Central memory CD8-positive, alpha-beta T cell (primary cell): ENCODE data around the gene KLHL29.

Experiments
- ATAC-seq: fragments of 150-1000 bp; cut with Tn5 transposase; replicated peaks from 2 replicates; pipeline ENCODE4 v1.10.0; 2022; ENCODE audit warnings: mild to moderate bottlenecking, moderate FRiP score, moderate number of reproducible peaks; ENCODE audit not compliant: poor library complexity, severe bottlenecking; ENCODE audit errors: extremely low read depth
- DNase-seq, 2 donors: peaks; one replicate each; pipeline ENCODE4 v3.0.0; 2021; ENCODE audit warnings: low spot score in 2 of 2
- H3K27ac Mint-ChIP-seq: one replicate; pipeline ENCODE4 v1.8.0; 2022; ENCODE audit warnings: low read depth, mild to moderate bottlenecking, moderate library complexity, mixed read lengths
- H3K27me3 Mint-ChIP-seq: one replicate; pipeline ENCODE4 v1.8.0; 2022; ENCODE audit warnings: mixed read lengths
- H3K36me3 Mint-ChIP-seq: one replicate; pipeline ENCODE4 v1.8.0; 2022; ENCODE audit warnings: mild to moderate bottlenecking, moderate library complexity, mixed read lengths; ENCODE audit not compliant: insufficient read depth
- H3K4me1 Mint-ChIP-seq: one replicate; pipeline ENCODE4 v1.8.0; 2022; ENCODE audit warnings: mixed read lengths
- H3K4me3 Mint-ChIP-seq: one replicate; pipeline ENCODE4 v1.8.0; 2022; ENCODE audit warnings: mild to moderate bottlenecking, moderate library complexity, mixed read lengths
- H3K9me3 Mint-ChIP-seq: one replicate; pipeline ENCODE4 v1.8.0; 2022; ENCODE audit warnings: mixed read lengths

The KLHL29 gene

DNA sequence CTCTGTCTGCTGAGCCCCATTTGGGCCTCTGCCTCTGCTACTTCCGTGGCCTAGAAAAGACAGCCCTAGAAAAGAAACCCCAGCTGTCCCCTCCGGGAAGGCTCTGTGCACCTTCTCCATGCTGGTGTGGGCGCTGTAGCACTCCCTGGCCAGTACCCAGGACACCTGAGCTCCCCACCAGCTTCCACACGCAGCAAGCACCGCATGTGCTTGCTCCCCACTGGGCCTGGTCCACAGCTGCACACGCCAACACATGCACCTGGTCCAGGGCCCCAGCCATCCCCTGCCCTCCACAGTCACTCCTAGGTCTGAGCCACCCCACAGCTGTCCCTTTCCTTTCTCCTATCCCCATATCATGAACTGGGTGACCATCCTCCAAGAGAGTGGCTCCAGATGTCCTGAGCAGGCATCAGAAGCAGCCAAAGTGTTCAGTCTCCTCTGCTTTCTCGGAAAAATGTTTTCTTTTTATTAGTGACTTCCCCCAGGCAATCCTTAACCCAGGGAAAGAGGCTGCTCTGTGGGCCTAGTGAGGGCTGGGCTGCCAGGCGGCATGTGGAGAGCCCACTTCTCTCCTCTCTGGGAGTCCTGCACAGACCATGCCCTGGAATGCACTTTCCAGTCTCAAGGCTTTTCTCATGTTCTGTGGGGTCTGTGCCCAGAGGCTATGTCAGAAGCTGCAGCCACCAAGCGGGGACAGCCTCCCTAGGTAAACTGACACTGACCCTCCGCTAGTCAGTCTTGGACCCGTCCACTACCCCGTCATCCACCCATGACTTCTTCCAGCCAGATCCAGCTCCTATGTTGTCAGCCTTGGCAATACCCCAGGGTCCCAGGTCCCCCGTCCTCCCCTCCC is 133.7 kb downstream of the KLHL29 start:
- H3K4me1 Mint-ChIP-seq, result no peaks in the 10 kb centered on the region
- H3K27me3 Mint-ChIP-seq, result peaks cover 36% of the 10 kb centered on the region
- DNase-seq (no peak), ATAC-seq (no peak)
- H3K27ac Mint-ChIP-seq, result no peak overlapping the region
- no peak overlapping the region for H3K4me3 Mint-ChIP-seq
- no peaks in the 10 kb centered on the region for H3K36me3 Mint-ChIP-seq
- no peaks in the 10 kb centered on the region for H3K9me3 Mint-ChIP-seq

DNA sequence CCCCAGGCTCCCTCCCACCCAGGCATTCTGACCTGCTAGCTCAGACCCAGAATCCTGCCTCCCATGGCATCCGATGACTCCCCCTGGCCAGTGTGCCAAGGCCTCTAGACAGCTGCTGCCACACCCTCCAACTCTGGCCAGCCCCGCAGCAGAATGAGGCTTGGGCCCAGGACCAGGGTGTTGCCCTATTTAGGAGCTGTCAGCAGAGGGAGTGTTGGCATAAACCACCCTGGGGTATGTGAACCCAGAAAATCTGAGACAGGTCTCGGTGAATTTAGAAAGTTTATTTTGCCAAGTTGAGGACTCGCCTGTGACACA is 134.3 kb downstream of the KLHL29 start:
- Mint-ChIP-seq H3K4me1 (no peaks in the 10 kb centered on the region), H3K9me3 (no peaks in the 10 kb centered on the region), H3K4me3 (no peak overlapping the region), H3K36me3 (no peaks in the 10 kb centered on the region), H3K27me3 (peaks cover 36% of the 10 kb centered on the region), H3K27ac (no peak overlapping the region)
- DNase-seq, result no peak
- ATAC-seq, result no peak

- ATAC-seq (no peak), DNase-seq (no peak)
- Mint-ChIP-seq H3K4me1 (no peaks in the 10 kb centered on the region), H3K27ac (no peak overlapping the region), H3K36me3 (no peaks in the 10 kb centered on the region), H3K4me3 (no peak overlapping the region), H3K27me3 (peaks cover 26% of the 10 kb centered on the region), H3K9me3 (no peaks in the 10 kb centered on the region)
These were observed 135.3 kb downstream of the KLHL29 start for GRCh38 chr2:23520256-23520655.

DNA sequence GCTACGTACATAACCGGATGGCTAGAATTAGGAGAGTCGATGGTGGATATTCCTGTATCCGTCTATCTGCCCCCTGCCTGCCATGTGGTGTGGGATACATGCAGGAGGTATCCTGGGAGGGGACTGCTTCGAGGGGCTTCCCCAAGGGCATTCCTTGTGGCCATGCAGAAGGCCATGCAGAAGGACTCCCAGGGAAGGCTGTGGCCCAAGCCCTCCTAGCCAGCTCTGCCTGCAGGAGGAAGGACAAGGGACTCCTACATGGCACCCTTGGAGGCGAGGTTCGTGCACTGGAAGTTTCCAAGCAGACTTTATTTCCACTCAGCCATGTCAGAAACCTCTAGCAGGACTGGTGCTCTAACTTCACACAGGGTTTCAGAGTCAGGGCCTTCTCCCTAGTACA is 136.1 kb downstream of the KLHL29 start:
- no peak overlapping the region for H3K27ac Mint-ChIP-seq
- DNase-seq (no peak), ATAC-seq (no peak)
- peaks cover 4% of the 10 kb centered on the region for H3K4me1 Mint-ChIP-seq
- H3K36me3 Mint-ChIP-seq, result no peaks in the 10 kb centered on the region
- no peaks in the 10 kb centered on the region for H3K9me3 Mint-ChIP-seq
- peaks cover 25% of the 10 kb centered on the region for H3K27me3 Mint-ChIP-seq
- no peak overlapping the region for H3K4me3 Mint-ChIP-seq

- Mint-ChIP-seq H3K27me3 (peaks cover 21% of the 10 kb centered on the region), H3K9me3 (no peaks in the 10 kb centered on the region), H3K4me3 (no peak overlapping the region), H3K4me1 (peaks cover 8% of the 10 kb centered on the region), H3K27ac (no peak overlapping the region), H3K36me3 (no peaks in the 10 kb centered on the region)
- ATAC-seq, result no peak
- DNase-seq, result no peak
These were observed 137.9 kb downstream of the KLHL29 start for GRCh38 chr2:23522726-23523372.

- H3K9me3 Mint-ChIP-seq, result no peaks in the 10 kb centered on the region
- no peak overlapping the region for H3K4me3 Mint-ChIP-seq
- ATAC-seq, result no peak
- no peak for DNase-seq
- H3K36me3 Mint-ChIP-seq, result no peaks in the 10 kb centered on the region
- no peak overlapping the region for H3K27ac Mint-ChIP-seq
- peaks cover 8% of the 10 kb centered on the region for H3K4me1 Mint-ChIP-seq
- peaks cover 16% of the 10 kb centered on the region for H3K27me3 Mint-ChIP-seq
These were observed 138.6 kb downstream of the KLHL29 start for GRCh38 chr2:23523373-23524260.

GRCh38 chr2:23524261-23524706 is 139.3 kb downstream of the KLHL29 start:
- no peak for DNase-seq
- peaks cover 11% of the 10 kb centered on the region for H3K27me3 Mint-ChIP-seq
- H3K4me3 Mint-ChIP-seq, result no peak overlapping the region
- H3K36me3 Mint-ChIP-seq, result no peaks in the 10 kb centered on the region
- peaks cover 8% of the 10 kb centered on the region for H3K4me1 Mint-ChIP-seq
- H3K27ac Mint-ChIP-seq, result no peak overlapping the region
- no peak for ATAC-seq
- H3K9me3 Mint-ChIP-seq, result no peaks in the 10 kb centered on the region

DNA sequence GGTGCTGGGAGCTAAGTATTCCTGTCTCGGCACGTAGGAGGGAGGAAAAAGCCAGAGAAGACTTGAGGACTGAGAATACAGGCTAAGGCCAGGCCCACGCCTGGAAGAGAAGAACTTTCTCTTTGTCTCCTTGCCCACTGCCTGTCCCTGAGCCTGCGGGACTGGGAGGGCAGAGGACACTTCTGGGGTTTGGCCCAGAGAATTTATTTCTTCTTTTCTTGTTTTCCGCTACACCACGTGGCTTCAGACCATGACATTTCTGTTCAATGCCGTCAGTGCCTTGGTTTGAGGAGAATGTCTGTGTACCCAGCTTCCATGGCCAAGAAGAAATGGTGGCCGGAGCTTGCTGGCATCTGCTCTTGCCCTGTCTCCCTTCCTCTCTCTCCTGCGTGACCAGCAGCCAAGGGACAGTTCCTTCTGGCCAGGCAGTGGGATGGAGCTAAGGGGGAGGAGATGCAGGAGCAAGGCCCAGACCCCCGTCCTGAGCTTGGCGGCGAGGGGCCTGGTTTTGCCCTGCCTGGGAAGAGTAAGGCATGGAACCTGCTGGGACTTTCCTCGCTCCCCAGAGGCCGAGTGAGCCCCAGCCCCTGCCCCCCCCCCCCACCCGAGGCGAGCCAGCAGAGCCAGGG is 140.3 kb downstream of the KLHL29 start:
- Mint-ChIP-seq H3K9me3 (no peaks in the 10 kb centered on the region), H3K36me3 (no peaks in the 10 kb centered on the region), H3K4me1 (peaks cover 8% of the 10 kb centered on the region), H3K27me3 (peaks cover 11% of the 10 kb centered on the region), H3K4me3 (no peak overlapping the region), H3K27ac (no peak overlapping the region)
- ATAC-seq (no peak), DNase-seq (no peak)

DNA sequence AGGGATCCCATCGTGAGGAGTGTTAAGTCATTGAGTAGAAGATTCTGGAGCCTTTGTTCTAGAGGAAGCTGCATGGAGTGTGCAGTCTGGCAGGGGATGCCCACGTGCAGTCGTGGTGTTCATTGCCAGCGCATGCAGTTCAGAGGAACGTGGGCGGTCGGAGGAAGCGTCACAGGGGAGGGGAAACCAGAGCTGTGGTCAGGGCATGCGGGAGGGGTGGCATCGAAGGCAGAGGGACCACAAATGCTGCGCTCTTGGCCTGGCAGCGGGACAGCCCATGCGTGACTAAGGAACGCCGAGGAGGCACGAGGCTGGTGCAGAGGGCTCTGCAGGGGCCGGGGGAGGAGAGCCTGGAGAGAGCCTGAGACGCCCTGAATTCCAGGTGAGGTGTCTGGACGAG is 141.1 kb downstream of the KLHL29 start:
- H3K9me3 Mint-ChIP-seq, result no peaks in the 10 kb centered on the region
- H3K27me3 Mint-ChIP-seq, result peaks cover 11% of the 10 kb centered on the region
- DNase-seq, result no peak
- no peaks in the 10 kb centered on the region for H3K36me3 Mint-ChIP-seq
- no peak for ATAC-seq
- no peak overlapping the region for H3K4me3 Mint-ChIP-seq
- H3K4me1 Mint-ChIP-seq, result peaks cover 8% of the 10 kb centered on the region
- H3K27ac Mint-ChIP-seq, result no peak overlapping the region

DNA sequence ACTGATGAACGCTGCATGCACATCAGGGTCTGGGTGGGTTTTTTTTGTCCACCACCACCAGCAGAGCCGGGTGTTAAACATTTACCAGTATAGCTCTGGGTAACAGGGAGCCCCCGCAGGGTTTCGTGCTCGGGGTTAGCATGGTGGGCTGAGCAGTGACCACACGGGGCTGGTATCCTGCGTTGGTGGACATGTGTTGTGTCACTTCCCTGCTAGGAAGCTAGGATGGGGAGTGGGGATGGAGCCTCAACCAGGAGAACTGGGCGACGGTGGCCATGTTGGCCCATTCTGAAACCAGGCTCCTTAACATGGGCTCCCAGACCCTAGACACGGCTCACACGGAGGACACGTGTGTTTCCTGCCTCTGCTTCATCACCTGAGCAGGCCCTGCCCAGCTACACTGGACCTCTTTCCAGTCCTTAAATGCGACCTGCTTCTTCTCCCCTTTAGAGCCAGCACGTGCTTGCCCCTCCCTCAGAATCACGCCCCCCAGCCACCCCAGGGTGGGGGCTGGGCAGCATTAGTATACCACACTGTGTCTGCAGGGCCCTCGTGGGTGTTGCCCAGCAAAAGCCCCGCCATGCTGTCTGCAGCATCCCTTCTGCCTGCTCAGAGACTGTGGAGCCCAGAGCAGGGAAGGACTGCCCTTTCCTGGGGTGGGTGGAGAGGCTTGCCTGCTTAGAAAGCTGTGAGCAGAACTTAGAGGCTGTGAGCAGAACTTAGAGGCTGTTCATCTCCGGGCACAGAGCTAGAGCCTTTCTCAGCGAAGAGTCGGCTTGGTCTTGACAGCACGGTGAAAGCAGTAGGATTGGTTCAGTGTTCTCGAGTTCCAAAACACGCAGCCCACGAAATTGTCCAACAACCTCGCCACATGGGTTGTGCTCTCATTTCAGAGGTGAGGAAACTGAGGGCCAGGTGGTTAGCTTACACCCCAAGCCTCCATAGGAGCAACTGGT is 142.1 kb downstream of the KLHL29 start:
- ATAC-seq, result no peak
- DNase-seq, result no peak
- Mint-ChIP-seq H3K27ac (no peak overlapping the region), H3K4me1 (peaks cover 8% of the 10 kb centered on the region), H3K4me3 (no peak overlapping the region), H3K27me3 (peaks cover 11% of the 10 kb centered on the region), H3K36me3 (no peaks in the 10 kb centered on the region), H3K9me3 (no peaks in the 10 kb centered on the region)

GRCh38 chr2:23528171-23528570 is 143.2 kb downstream of the KLHL29 start:
- ATAC-seq (no peak), DNase-seq (no peak)
- Mint-ChIP-seq H3K36me3 (peaks cover 2% of the 10 kb centered on the region), H3K4me3 (no peak overlapping the region), H3K27ac (no peak overlapping the region), H3K4me1 (peaks cover 17% of the 10 kb centered on the region), H3K27me3 (peaks cover 11% of the 10 kb centered on the region), H3K9me3 (no peaks in the 10 kb centered on the region)
